ENCODE data around the gene EMILIN2.

The EMILIN2 gene

DNA sequence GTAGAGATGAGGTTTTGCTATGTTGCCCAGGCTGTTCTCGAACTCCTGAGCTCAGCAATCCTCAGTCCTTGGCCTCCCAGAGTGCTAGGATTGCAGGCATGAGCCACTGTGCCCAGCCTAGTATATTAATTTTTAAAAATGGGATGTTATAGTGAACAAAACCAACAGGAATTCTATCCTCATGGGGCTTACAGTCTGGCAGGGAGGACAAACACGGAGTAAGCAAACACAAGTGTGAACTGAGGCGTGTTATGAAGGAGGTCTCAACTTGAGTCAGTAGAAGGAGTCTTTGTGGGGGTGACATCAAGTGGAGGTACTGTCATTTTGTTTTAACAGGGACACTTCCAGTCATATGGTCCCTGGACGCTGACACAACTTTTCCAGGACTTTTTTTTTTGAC, 33.1 kb downstream of the EMILIN2 start:
- DNase-seq: no peak

DNA sequence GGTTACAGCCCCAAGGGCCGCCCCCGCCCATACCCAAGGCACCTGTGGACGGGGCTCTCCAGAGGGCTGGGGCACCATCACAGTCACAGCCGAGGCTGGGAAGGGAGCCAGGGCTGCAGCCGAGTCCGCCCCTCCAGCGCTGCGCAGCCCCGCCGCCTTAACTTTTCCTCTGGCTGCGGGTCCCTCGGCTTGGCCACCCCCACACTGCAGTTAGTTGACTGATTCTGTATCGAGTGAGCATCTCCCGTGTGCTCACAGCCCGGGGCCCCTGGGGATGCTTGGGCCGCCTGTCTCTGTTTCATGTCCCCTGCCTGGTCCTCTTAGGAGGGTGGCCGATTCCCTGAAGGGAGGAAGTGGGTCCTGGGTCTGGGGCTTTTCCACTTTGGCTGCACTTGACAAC, 33.7 kb downstream of the EMILIN2 start:
- no peak for DNase-seq

DNA sequence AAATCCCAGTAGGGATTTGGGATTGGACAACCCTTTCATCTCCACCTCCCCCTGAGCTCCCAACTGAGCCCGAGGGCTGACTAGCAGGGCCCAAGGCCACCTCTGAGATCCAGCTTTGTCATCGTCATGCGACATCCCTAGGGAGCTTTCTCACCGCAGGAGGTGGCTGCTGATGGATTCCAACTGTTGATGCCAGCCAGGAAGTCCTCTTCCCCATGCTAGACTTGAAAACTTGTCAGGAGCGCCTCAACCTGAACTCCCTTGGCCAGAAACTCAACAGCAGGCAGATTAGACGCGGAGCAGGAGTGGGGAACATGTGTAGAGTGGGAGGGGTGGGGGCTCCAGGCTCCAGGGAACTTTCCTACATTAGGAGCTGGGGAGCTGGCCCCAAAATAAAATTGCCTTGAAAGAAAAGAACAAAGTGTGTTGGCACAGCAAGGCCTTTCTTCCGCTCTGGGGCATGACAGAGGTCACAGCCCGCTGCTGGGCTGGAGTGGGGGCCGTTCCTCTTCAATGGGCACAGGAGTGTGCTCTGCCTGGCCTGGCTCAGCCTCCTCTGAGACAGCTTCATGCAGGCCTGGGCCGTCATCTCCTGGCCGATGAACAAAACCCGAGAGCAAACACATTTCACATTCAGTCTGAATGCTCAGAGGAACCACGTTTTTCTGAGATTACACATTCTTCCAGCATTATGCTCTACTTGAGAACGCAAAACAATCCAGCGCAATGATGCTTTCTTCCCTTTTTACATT, 34.5 kb downstream of the EMILIN2 start:
- no peak for DNase-seq

DNA sequence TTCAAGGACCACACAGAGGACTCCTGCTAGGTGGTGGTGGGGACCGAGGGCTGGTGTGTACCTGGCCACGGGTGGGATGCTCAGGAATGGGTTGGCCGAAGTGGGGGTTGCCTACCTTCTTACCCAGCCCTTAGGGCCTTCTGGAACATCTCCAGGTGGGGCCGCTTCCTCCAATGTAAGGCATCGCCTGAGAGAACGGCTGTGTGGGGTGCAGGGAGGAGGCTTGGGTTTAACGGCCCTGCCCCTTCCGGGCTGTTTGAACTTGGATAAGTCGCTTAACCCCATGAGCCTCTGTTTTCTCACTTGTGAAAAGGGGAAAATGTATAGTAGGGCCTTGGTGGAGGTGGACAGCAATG, 35.0 kb downstream of the EMILIN2 start:
- DNase-seq: no peak

DNA sequence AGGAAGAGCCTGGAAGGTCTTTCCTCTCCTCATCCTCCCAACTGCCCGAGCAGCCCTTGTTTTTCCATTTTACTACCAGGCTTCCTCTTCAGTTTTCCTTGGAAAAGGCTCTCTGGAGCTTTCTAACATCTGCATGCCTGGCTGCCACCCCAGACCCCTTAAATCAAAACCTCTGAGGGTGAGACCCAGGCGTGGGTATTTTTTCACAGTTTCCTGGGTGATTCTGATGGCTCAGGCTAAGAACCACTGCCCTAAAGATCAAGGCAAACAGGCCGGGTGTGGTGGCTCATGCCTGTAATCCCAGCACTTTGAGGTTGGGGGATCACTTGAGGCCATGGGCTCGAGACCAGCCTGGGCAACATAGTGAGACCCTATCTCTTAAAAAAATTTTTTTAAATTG, 35.4 kb downstream of the EMILIN2 start:
- DNase-seq: no peak

DNA sequence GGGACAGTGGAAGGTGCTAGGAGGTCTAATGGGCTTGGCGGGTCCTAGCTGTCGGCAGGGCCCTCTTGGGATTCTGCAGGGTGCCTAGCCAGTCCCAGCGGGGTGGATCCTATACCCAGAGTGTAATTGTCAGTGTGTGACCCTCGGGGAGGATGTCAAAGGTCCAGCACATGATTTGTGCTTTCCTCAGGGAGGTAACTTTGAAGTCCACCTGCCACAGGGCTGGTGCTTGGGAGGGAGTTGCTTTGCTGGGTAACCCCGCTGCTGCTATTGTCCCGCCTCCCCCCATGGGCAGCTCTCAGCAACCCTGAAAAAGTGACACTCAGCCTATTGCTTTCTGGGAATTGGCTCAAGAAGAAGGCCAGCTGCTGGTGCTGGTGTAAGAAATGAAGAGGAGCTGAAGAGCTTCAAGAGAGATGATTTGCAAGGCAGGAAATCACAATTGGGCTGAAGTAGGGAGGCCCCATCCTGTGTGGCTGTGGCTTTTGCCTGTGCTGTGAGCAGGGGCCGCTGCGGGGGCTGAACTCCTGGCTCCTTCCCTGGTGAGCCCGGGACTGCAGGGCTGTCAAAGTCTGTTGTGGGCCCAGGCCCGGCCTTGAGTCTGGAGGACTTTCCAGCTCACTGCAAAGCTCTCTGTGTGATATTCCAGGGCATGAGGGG, 36.4 kb downstream of the EMILIN2 start:
- DNase-seq: peak; percentile 66

DNA sequence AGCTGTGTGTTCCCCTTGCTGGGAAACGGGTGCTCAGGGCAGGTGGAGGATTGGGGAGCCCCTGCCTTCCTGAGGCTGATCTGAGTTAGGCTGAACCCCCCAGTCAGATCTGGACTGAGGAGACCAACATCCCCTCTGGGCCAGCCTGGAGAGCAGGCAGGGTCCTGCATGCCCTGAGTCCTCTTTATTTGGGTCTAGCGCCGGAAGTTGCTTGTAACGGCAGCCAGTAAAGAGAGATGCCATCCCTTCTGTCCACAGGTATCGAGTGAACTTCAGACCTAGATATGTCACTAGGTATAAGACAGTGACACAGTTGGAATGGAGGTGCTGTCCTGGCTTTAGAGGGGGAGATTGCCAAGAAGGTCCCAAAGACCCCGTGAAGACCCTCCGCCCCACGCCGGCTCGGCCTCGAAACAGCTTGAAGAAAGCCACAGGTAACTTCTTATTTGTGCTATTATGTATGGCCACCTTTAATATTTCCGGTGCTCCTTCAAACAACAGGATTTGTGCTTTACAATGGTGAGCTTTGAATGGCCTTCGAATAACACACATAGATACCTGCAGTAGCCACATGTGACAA, 38.0 kb downstream of the EMILIN2 start:
- no peak for DNase-seq

DNA sequence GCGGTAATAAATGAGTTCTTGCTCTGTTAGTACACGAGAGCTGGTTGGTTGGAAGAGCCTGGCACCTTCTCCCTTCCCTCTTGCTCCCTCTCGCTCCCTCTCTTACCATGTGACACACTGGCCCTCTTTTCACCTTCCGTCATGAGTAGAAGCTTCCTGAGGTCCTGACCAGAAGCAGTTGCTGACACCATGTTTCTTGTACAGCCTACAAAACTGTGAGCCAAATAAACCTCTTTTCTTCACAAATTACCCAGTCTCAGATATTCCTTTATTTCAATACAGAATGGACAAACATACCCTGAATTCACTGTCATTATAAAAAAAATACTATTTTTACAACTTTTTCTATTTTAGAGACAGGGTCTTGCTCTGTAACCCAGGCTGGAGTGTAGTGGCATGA, 40.7 kb downstream of the EMILIN2 start:
- no peak for DNase-seq

DNA sequence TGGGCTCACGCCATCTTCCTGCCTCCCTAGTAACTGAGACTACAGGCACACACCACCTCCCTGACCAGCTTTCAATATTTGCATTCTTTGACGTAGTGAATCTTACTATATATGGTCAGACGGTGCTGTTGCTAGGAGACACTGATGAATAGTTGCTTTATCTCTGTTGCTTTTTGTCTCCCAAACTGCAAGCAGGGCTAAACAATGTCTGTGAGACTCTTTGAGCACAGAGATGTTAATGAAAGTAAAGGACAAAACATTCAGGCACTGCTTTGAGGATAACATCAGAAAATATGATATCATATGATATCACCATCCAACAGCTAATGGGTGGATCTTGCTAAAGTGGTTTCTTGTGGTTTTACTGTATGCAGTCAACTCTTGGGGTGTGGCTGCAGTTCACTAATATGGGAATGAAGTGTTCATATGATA, 43.0 kb downstream of the EMILIN2 start:
- no peak for DNase-seq

DNA sequence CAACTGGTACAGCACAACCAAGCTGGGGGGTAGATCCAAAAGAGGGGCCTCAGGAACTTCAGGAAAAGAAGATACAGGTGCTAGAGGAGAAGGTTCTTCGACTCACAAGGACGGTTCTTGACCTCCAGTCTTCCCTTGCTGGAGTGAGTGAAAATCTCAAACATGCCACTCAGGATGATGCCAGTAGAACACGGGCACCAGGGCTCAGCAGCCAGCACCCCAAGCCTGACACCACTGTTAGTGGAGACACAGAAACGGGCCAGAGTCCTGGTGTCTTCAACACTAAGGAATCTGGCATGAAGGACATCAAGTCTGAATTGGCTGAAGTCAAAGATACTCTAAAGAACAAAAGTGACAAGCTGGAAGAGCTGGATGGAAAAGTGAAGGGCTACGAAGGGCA, 43.8 kb downstream of the EMILIN2 start:
- no peak for DNase-seq

DNA sequence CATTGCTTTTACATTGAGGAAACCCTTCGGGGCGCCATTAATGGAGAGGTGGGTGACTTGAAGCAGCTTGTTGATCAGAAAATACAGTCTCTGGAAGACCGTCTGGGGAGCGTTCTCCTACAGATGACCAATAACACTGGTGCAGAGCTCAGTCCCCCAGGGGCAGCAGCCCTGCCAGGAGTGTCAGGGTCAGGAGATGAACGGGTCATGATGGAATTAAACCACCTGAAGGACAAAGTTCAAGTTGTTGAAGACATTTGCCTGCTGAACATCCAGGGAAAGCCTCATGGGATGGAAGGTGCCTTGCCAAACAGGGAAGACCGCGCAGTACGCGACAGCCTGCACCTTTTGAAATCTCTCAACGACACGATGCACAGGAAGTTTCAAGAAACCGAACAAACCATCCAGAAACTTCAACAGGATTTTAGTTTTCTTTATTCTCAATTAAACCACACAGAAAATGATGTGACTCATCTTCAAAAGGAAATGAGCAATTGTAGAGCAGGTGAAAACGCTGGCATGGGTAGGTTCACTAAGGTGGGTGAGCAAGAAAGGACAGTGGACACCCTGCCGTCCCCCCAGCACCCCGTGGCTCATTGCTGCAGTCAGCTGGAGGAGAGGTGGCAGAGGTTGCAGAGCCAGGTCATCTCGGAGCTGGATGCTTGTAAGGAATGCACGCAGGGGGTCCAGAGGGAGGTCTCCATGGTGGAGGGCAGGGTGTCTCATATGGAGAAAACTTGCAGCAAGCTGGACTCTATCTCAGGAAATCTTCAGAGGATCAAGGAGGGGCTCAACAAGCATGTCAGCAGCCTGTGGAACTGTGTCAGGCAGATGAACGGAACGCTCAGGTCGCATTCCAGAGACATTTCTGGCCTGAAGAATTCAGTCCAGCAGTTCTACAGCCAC, 45.0 kb downstream of the EMILIN2 start:
- DNase-seq: peak; percentile 29

DNA sequence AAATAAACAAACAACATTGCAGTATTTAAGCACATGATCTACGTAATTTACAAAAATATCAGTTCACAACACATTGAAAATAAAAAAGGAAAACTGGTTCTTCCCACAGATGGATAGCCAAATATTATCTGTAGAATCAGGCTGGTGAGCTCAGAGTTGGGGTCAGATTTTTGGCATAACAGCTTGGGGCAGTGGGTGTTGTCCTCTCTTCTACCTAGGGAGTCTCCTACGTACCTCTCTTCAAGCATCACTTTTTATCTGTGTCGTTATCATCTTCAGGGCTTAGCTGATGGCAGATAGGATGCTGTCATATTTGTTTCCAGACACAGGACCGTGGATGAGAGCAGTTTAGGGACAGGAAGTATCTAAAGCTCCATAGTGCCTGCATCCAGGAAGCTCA, 46.2 kb downstream of the EMILIN2 start:
- no peak for DNase-seq

DNA sequence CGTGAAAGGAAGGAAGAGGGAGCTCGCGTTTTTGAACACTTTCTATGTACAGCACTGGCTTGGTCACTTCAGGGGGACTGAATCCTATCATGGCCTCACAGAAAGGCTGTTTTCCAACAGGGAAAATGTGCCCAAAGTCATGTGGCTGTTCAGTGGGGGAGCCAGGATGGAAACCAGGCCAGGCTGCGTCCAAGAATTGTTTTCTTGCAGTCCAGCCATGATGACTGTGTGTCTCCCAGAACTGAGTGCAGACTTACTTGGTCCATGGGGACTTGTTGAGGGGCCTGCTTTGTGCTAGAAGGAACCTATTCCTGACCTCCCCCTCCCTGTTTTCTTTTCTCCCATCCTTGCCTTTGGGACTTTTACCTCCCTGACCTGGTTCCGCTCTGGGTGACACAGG, 46.9 kb downstream of the EMILIN2 start:
- no peak for DNase-seq

DNA sequence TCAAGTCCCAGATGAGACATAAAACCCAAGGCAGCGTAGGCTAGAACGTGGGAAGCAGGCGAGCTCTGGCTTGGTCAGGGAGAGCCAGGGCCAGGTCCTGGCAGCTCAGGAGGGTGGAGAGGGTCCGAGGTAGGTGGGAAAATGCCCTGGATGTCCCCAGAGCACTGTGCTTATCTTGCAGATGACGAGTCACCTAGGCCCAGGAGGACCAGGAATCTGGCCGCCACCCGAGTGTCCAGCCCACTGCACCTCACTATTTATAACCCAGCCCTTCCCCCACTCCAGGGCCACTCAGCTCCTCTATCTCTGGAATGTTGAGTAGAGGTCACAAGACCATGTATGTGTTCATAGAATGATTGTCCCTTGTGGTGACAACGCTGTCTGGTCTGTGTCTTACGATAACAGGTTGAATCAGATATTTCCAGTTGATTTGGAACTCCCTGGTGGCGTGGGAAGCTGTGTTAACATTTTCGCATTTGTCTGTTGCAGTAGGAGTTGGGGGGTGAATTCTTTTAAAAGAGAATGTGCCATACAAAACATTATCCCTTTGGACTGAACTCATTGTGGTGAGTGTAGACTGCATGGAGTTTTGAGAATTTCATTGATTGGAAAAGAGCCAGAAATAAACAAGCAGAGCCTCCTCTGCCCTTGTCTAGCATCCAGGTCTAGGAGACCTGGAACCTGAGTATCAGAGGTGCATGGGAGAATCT, 47.5 kb downstream of the EMILIN2 start:
- no peak for DNase-seq

DNA sequence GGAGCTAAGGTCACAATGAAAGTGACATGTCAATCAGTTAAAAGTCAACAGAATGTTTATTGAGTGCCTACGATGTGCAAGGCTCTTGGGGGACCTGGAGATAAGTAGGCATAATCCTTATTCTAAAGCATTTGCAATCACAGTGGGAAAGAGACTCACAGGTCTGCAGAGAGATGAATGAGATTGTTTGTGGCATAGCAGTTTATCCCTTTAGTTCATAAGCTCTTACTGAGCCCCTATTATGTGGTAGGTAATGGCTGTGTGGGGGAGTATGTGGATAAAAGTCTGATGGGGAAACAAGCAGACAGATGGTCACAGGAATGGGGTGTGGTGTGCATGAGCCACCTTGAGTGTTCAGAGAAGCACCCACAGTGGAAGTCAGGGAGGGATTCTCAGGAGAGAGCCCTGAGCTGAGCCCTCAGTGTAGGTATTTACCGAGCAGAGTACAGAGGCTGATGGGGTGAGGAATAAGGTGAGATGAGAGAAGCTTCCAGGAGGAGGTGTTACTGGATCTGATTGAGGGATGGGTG, 48.1 kb downstream of the EMILIN2 start:
- DNase-seq: no peak

DNA sequence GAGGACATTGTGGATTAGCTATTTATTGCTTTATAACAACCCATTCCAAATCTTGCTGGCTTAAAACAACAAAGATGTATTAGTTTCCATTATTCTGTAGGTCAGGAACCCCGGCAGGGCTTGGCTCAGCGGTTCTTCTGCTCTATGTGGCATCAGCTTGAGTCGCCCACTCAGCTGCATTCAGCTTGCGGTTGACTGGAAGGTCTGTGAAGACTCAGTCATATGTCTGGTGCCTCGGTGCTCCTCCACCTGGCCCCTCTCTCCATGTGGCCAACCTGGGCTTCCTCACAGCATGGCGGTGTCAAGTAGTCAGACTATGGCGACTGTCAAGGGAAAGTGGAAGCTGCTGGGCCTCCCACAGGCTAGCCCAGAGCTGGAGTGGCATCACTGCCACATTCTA, 48.6 kb downstream of the EMILIN2 start:
- no peak for DNase-seq

DNA sequence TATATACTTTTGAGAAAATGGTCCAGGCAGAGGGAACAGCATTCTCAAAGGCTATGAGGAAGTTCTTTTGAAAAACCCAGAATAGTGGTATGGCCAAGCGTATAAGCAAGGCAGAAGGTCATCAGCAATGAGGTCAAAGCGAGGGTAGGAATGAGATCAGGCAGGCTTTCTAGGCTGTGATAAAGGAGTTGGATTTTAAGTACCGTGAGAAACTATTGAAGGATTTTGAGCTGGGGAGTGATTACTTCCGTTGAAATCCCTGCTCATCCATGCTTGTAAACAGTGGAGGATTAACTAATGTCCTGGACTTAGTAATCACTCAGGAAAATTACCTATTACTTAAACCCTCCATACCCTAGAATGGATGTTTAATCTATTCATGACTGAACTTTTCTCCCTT, 50.2 kb downstream of the EMILIN2 start:
- DNase-seq: no peak

DNA sequence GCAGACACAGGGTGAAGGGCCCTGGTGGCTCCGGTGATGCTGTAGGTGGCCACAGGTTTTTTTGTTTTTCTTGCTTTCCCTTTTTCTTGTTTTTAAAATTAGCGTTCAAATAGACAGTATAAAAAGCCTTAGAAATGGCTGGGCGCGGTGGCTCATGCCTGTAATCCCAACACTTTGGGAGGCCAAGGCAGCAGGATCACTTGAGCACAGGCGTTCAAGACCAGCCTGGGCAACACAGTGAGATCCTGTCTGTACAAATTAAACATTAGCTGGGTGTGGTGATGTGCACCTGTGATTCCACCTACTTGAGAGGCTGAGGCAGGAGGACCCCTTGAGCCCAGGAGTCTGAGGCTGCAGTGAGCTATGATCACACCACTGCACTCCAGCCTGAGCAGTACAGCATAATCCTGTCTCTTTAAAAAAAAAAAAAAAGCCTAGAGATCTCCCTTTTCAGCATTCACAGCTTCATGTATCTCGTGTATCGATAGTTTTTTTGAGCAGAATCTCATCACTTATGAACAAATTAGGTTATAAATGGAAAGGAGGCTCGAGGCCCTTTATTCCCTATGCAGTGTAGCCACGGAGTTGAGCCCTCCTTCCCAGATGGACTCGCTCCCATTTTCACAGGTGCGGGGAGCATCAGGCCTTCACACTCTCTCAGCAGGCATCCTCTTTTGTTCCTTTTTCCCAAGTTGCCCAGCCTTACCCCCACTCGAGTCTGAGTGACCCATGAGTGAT, 50.8 kb downstream of the EMILIN2 start:
- no peak for DNase-seq

DNA sequence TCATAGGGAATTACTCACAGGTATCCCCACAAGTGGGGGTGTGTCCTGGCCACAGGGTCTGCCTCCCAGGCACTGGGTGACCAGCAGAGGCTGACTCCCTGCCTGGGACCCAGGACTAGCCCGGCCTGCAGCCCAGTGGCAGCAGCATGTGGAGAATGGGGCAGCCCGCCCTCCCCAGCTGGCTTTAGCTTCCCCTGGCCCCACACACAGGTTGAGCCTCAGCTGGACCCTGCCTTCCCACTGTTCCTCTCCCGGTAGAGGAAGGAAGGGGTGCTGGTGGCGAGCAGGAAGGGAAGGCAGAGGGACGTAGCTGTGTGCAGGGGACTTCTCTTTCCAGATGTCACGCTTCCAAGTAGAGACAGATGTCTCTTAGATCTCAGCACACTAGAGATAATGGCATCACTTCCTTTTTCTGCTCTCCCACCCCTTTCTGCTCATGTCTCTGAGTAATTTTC, 51.4 kb downstream of the EMILIN2 start:
- DNase-seq: no peak

DNA sequence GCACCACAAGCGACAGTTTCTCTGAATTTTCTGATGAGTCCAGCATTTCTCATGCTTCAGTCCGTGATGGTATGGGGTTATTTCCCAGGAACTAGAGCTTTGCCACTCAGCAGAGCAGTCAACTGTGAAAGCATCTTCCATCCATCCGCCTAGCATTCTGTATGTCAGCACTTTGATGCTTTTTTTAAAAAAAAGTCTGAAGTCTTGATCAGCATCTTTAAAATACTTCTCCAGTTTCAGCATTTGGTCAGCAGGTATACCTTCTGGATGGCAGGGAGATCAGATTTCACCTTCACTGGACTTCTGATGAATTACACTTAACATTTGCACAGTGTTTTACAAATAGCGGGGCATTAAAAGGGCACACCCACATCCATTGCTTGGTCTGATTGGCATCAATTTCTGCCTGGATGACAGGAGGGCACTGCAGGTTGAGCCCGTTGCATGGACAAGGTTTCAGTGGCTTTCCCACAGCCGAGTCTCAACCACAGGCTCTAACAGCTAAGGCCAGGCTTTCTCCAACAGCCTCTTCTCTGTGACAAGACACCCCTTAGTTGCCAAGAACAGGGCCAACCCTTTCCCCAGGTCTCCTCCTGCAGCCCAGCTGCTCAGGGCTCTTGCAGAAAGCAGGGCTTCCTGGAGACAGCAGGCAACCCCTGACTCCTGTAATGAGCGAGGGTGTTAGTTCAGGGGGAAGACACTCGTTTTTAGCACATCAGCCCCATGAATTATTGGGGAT, 54.0 kb downstream of the EMILIN2 start:
- no peak for DNase-seq

DNA sequence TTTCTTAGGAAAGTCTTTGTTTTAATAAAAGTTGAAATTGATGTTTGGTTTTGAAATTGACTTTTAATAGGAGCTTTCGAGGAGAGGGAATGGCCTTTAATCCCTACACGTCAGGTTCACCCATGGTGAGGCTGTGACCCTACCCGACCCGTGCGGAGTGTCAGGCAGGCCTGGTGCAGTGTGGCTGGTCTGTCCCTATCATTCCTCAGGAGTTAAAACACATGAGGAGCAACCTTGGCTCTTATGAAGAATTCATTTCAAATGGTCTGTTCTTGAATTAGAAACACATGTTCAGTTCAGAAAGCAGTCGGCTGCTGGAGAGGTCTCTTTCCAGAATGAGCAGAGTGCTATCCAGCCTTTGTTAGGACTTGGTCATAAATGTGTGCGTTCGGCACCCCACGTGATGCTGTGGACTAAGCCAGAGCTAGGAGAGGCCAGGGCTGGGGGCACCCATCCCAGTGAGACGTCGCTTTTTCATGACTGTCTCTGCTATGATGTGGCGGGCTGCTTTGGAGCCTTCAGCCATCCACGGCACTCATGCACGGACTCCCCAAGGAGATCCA, 54.7 kb downstream of the EMILIN2 start:
- DNase-seq: no peak

Measured in activated CD4-positive, alpha-beta T cell treated with anti-CD3 and anti-CD28 coated beads, Interleukin-2, amount 50 U/mL, for 16 hours (primary cell).